Measurements from ENCODE around the gene NFATC2. TPM values are rescaled to one million over a fixed set of nuclear protein-coding genes. Genes with fewer than 3 reads are reported as not detected.

The NFATC2 gene
- total RNA-seq, 1 donor from 2014 or later = 10.6 TPM

GRCh38 chr20:51450984-51451383 lies 91.5 kb downstream of the NFATC2 start:
- DNase-seq (ENCODE audit: low spot score) = no peak

- DNase-seq (ENCODE audit: low spot score) = no peak
Observed at GRCh38 chr20:51450221-51450712, 92.3 kb downstream of the NFATC2 start.

- no peak for DNase-seq (ENCODE audit: low spot score)
Observed at GRCh38 chr20:51449498-51450220, 92.9 kb downstream of the NFATC2 start.

GRCh38 chr20:51447765-51448148 lies 94.8 kb downstream of the NFATC2 start:
- DNase-seq (ENCODE audit: low spot score) = no peak

GRCh38 chr20:51447097-51447764 lies 95.3 kb downstream of the NFATC2 start:
- DNase-seq (ENCODE audit: low spot score) = no peak

- no peak for DNase-seq (ENCODE audit: low spot score)
Observed at GRCh38 chr20:51446656-51447055, 95.9 kb downstream of the NFATC2 start.

GRCh38 chr20:51446230-51446629 lies 96.3 kb downstream of the NFATC2 start:
- no peak for DNase-seq (ENCODE audit: low spot score)

GRCh38 chr20:51445591-51445990 lies 96.9 kb downstream of the NFATC2 start:
- no peak for DNase-seq (ENCODE audit: low spot score)

- DNase-seq (ENCODE audit: low spot score) = no peak
Observed at GRCh38 chr20:51444922-51445438, 97.5 kb downstream of the NFATC2 start.

- DNase-seq (ENCODE audit: low spot score) = no peak
Observed at GRCh38 chr20:51444467-51444866, 98.1 kb downstream of the NFATC2 start.

- DNase-seq (ENCODE audit: low spot score) = no peak
Observed at GRCh38 chr20:51442602-51443001, 99.9 kb downstream of the NFATC2 start.

- no peak for DNase-seq (ENCODE audit: low spot score)
Observed at GRCh38 chr20:51440589-51440988, 101.9 kb downstream of the NFATC2 start.

GRCh38 chr20:51439160-51439689 lies 103.3 kb downstream of the NFATC2 start:
- DNase-seq (ENCODE audit: low spot score) = no peak

- DNase-seq (ENCODE audit: low spot score) = no peak
Observed at GRCh38 chr20:51438136-51438535, 104.4 kb downstream of the NFATC2 start.

- DNase-seq (ENCODE audit: low spot score) = no peak
Observed at GRCh38 chr20:51437182-51437924, 105.2 kb downstream of the NFATC2 start.

- DNase-seq (ENCODE audit: low spot score) = no peak
Observed at GRCh38 chr20:51434580-51435247, 107.8 kb downstream of the NFATC2 start.

GRCh38 chr20:51434026-51434425 lies 108.5 kb downstream of the NFATC2 start:
- DNase-seq (ENCODE audit: low spot score) = no peak

GRCh38 chr20:51432875-51433274 lies 109.6 kb downstream of the NFATC2 start:
- no peak for DNase-seq (ENCODE audit: low spot score)

- no peak for DNase-seq (ENCODE audit: low spot score)
Observed at GRCh38 chr20:51432251-51432784, 110.2 kb downstream of the NFATC2 start.

GRCh38 chr20:51431321-51431720 lies 111.2 kb downstream of the NFATC2 start:
- DNase-seq (ENCODE audit: low spot score) = no peak

All from ureter (tissue), 1 donor.